ENCODE results near the gene ADGRD1. TPM values are rescaled to one million over a fixed set of nuclear protein-coding genes. Genes with fewer than 3 reads are reported as not detected.

Gene ADGRD1
- total RNA-seq, 1 experiment from 2014 or later = 0.77 TPM

- H3K27ac Mint-ChIP-seq = no peak overlapping the region
- ChIA-PET POLR2A (no interaction called here), CTCF (no interaction called here)
- no peaks in the 10 kb centered on the region for H3K9me3 Mint-ChIP-seq
- ATAC-seq (no peak), DNase-seq (ENCODE audit: low spot score) (no peak)
- no peaks in the 10 kb centered on the region for H3K36me3 Mint-ChIP-seq
- H3K4me1 Mint-ChIP-seq = no peaks in the 10 kb centered on the region
- no peaks in the 10 kb centered on the region for H3K27me3 Mint-ChIP-seq (ENCODE audit: low read depth)
- no peak overlapping the region for H3K4me3 Mint-ChIP-seq
- TF ChIP-seq HMGXB4 (CRISPR knock-in tag; IDR thresholded peaks at IDR 0.05) (no peak), RELA (CRISPR knock-in tag; IDR thresholded peaks at IDR 0.05; ENCODE audit: borderline replicate concordance) (no peak), TEAD1 (CRISPR knock-in tag; IDR thresholded peaks at IDR 0.05) (no peak), SP1 (CRISPR knock-in tag; conservative IDR thresholded peaks at IDR 0.05) (no peak), ZBTB21 (CRISPR knock-in tag; IDR thresholded peaks at IDR 0.05; ENCODE audit: borderline replicate concordance) (no peak), ZNF671 (CRISPR knock-in tag; IDR thresholded peaks at IDR 0.05) (no peak)
These were observed 91.2 kb downstream of the ADGRD1 start for GRCh38 chr12:131044760-131045381.

GRCh38 chr12:131045705-131046460, 92.2 kb downstream of the ADGRD1 start:
- ATAC-seq (no peak), DNase-seq (ENCODE audit: low spot score) (no peak)
- POLR2A ChIA-PET = no interaction called here
- CTCF ChIA-PET = no interaction called here
- H3K27me3 Mint-ChIP-seq (ENCODE audit: low read depth) = no peaks in the 10 kb centered on the region
- no peaks in the 10 kb centered on the region for H3K4me1 Mint-ChIP-seq
- TF ChIP-seq ZNF263 (CRISPR knock-in tag; IDR thresholded peaks at IDR 0.05; ENCODE audit: low read depth) (peak; percentile 82; the same call in 1 of the 2 replicates), RELA (CRISPR knock-in tag; IDR thresholded peaks at IDR 0.05; ENCODE audit: borderline replicate concordance) (no peak)
- H3K9me3 Mint-ChIP-seq = no peaks in the 10 kb centered on the region
- H3K27ac Mint-ChIP-seq = no peak overlapping the region
- H3K36me3 Mint-ChIP-seq = no peaks in the 10 kb centered on the region
- H3K4me3 Mint-ChIP-seq = no peak overlapping the region

GRCh38 chr12:131046813-131047788, 93.4 kb downstream of the ADGRD1 start:
- Mint-ChIP-seq H3K4me3 (no peak overlapping the region), H3K27ac (no peak overlapping the region), H3K36me3 (no peaks in the 10 kb centered on the region), H3K4me1 (no peaks in the 10 kb centered on the region), H3K9me3 (no peaks in the 10 kb centered on the region), H3K27me3 (ENCODE audit: low read depth) (no peaks in the 10 kb centered on the region)
- no peak for ATAC-seq
- ChIA-PET CTCF (interaction anchor here (1.0 to 1.2 kb wide), 2 partner anchors 56 to 85 kb away, joined by 3 to 4 read pairs; no protein-coding TSS in a partner anchor), POLR2A (no interaction called here)
- DNase-seq (ENCODE audit: low spot score) = no peak
- no peak for TF ChIP-seq SMAD3 (CRISPR knock-in tag; IDR thresholded peaks at IDR 0.05; ENCODE audit: borderline replicate concordance)
- TF ChIP-seq STAT6 (CRISPR knock-in tag; conservative IDR thresholded peaks at IDR 0.05; ENCODE audit: low read depth) = no peak
- TF ChIP-seq USF2 (CRISPR knock-in tag; IDR thresholded peaks at IDR 0.05) = no peak
- TF ChIP-seq ZNF263 (CRISPR knock-in tag; IDR thresholded peaks at IDR 0.05; ENCODE audit: low read depth) = peak; percentile 86
- TF ChIP-seq AFF4 (CRISPR knock-in tag; IDR thresholded peaks at IDR 0.05; ENCODE audit: borderline replicate concordance) = no peak
- TF ChIP-seq HMGXB4 (CRISPR knock-in tag; IDR thresholded peaks at IDR 0.05) = no peak
- no peak for TF ChIP-seq FOXP4 (CRISPR knock-in tag; IDR thresholded peaks at IDR 0.05)

All from WTC11 (cell line).